Vagina (tissue), 2 donors: Measurements from ENCODE around the gene SMARCD1.

ENCODE experiments used
- CTCF ChIP-seq, 3 experiments: fragments of 450-650 bp in 2 of 3; fragments of 200-600 bp in 1 of 3; sonication (generic) in 1 of 3; IDR thresholded peaks; one replicate each; pipeline ENCODE4 v1.5.1; 2017 to 2019; ENCODE audit warnings: antibody characterized with exemption in 3 of 3, mild to moderate bottlenecking in 2 of 3, moderate library complexity in 2 of 3
- POLR2A ChIP-seq, 2 donors: fragments of 450-650 bp; IDR thresholded peaks; one replicate each; pipeline ENCODE4 v1.6.1; 2017; ENCODE audit warnings: antibody characterized with exemption in 2 of 2, mild to moderate bottlenecking in 2 of 2, moderate library complexity in 2 of 2
- POLR2AphosphoS5 ChIP-seq, 2 donors: sonication (generic); formaldehyde crosslinking; IDR thresholded peaks; one replicate each; pipeline ENCODE4 v1.9.0; 2017; ENCODE audit warnings: antibody characterized with exemption in 2 of 2, mild to moderate bottlenecking in 2 of 2, low read depth in 1 of 2; ENCODE audit not compliant: insufficient read depth in 1 of 2

GRCh38 chr12:50079771-50080170 lies 5.4 kb upstream of the SMARCD1 start:
- TF ChIP-seq POLR2AphosphoS5 (IDR thresholded peaks at IDR 0.05; ENCODE audit: insufficient read depth in 1 of 2, low read depth in 1 of 2) (no peak), CTCF (IDR thresholded peaks at IDR 0.05) (no peak), POLR2A (IDR thresholded peaks at IDR 0.05) (no peak)
